ENCODE data around the gene SERHL2. TPM values are rescaled to one million over a fixed set of nuclear protein-coding genes. Genes with fewer than 3 reads are reported as not detected.
A peak's percentile ranks its signal among the peaks of the same experiment; 100 is the strongest.

Gene SERHL2
- polyA plus RNA-seq, 1 donor from 2014 or later = 0.99 TPM

DNA sequence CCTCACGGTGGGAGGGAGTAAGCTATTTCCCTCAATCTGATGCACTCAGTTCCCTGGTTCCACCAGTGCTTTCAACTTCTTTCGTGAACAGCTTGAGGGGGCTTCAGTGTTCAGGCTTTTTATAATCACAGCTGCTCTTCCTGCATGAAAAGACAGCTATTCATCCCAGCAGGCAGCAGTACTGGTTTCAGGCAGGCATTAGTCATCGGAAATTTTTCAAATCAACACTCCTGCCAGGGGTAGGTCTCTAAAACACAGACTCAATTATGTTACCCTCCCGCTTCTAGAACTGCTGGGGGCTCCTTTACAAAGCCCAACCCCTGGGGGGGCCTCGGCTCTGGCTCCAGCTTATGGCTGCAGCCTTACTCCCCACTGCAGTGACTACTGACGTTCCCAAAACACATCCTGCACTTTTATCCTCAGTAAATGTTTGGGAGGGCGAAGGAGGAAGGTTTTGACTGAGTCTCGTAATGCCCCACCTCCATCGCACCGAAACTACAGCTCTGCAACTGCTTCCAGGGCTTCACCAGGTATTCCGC is 55.1 kb downstream of the SERHL2 start:
- Histone ChIP-seq H3K9me2 (ENCODE audit: insufficient read depth, low read length) (no peaks in the 10 kb centered on the region), H3K27ac (ENCODE audit: low read length) (peak overlapping the region; percentile 70), H3K9ac (ENCODE audit: low read length) (peak overlapping the region; percentile 58), H3K4me3 (ENCODE audit: low read length) (peak overlapping the region; percentile 56), H3K79me2 (replicated peaks; ENCODE audit: insufficient read depth, low read length) (peaks cover 64% of the 10 kb centered on the region), H3F3A (ENCODE audit: insufficient read depth, low read length, poor library complexity, severe bottlenecking) (no peaks in the 10 kb centered on the region), H3K9me3 (ENCODE audit: low read length) (no peaks in the 10 kb centered on the region), H3K4me2 (ENCODE audit: low read length) (peak overlapping the region; percentile 65), H3K27me3 (ENCODE audit: insufficient read depth, low read depth, low read length) (no peaks in the 10 kb centered on the region), H3K36me3 (ENCODE audit: insufficient read depth, low read length) (no peaks in the 10 kb centered on the region), H4K20me1 (ENCODE audit: insufficient read depth) (peaks cover 3% of the 10 kb centered on the region), H2AFZ (ENCODE audit: low read depth, low read length) (no peak overlapping the region)
- TF ChIP-seq SMC3 (conservative IDR thresholded peaks at IDR 0.05; ENCODE audit: poor library complexity) (peak; percentile 25), POLR2AphosphoS5 (IDR thresholded peaks at IDR 0.05) (no peak), RAD21 (conservative IDR thresholded peaks at IDR 0.05) (peak; percentile 15), REST (IDR thresholded peaks at IDR 0.05; ENCODE audit: borderline replicate concordance) (no peak)

GRCh38 chr22:42610186-42610585 is 56.4 kb downstream of the SERHL2 start:
- Histone ChIP-seq H3F3A (ENCODE audit: insufficient read depth, low read length, poor library complexity, severe bottlenecking) (no peaks in the 10 kb centered on the region), H3K36me3 (ENCODE audit: insufficient read depth, low read length) (no peaks in the 10 kb centered on the region), H4K20me1 (ENCODE audit: insufficient read depth) (peaks cover 3% of the 10 kb centered on the region), H3K9ac (ENCODE audit: low read length) (no peak overlapping the region), H3K79me2 (replicated peaks; ENCODE audit: insufficient read depth, low read length) (peaks cover 58% of the 10 kb centered on the region), H3K4me2 (ENCODE audit: low read length) (no peak overlapping the region), H2AFZ (ENCODE audit: low read depth, low read length) (no peak overlapping the region), H3K27me3 (ENCODE audit: insufficient read depth, low read depth, low read length) (no peaks in the 10 kb centered on the region), H3K9me3 (ENCODE audit: low read length) (no peaks in the 10 kb centered on the region), H3K9me2 (ENCODE audit: insufficient read depth, low read length) (no peaks in the 10 kb centered on the region), H3K4me3 (ENCODE audit: low read length) (no peak overlapping the region), H3K27ac (ENCODE audit: low read length) (no peak overlapping the region)
- TF ChIP-seq CTCF (IDR thresholded peaks at IDR 0.05; ENCODE audit: poor library complexity, severe bottlenecking) (no peak), EP300 (conservative IDR thresholded peaks at IDR 0.05; ENCODE audit: poor library complexity, severe bottlenecking) (no peak)

- peaks cover 49% of the 10 kb centered on the region for H3K79me2 ChIP-seq (replicated peaks; ENCODE audit: insufficient read depth, low read length)
- no peaks in the 10 kb centered on the region for H3K9me2 ChIP-seq (ENCODE audit: insufficient read depth, low read length)
- no peak overlapping the region for H3K27ac ChIP-seq (ENCODE audit: low read length)
- no peaks in the 10 kb centered on the region for H3K27me3 ChIP-seq (ENCODE audit: insufficient read depth, low read depth, low read length)
- no peak overlapping the region for H2AFZ ChIP-seq (ENCODE audit: low read depth, low read length)
- H3K4me2 ChIP-seq (ENCODE audit: low read length) = no peak overlapping the region
- no peaks in the 10 kb centered on the region for H3K36me3 ChIP-seq (ENCODE audit: insufficient read depth, low read length)
- H3K9ac ChIP-seq (ENCODE audit: low read length) = no peak overlapping the region
- H3F3A ChIP-seq (ENCODE audit: insufficient read depth, low read length, poor library complexity, severe bottlenecking) = peaks cover 4% of the 10 kb centered on the region
- peaks cover 3% of the 10 kb centered on the region for H4K20me1 ChIP-seq (ENCODE audit: insufficient read depth)
- no peak overlapping the region for H3K4me3 ChIP-seq (ENCODE audit: low read length)
- H3K9me3 ChIP-seq (ENCODE audit: low read length) = no peaks in the 10 kb centered on the region
- no peak for TF ChIP-seq TAF1 (IDR thresholded peaks at IDR 0.05; ENCODE audit: low read depth)
- no peak for TF ChIP-seq SMC3 (conservative IDR thresholded peaks at IDR 0.05; ENCODE audit: poor library complexity)
- TF ChIP-seq POLR2AphosphoS5 (IDR thresholded peaks at IDR 0.05) = no peak
- TF ChIP-seq EP300 (conservative IDR thresholded peaks at IDR 0.05; ENCODE audit: poor library complexity, severe bottlenecking) = no peak
- no peak for TF ChIP-seq CTCF (IDR thresholded peaks at IDR 0.05; ENCODE audit: poor library complexity, severe bottlenecking)
- TF ChIP-seq REST (IDR thresholded peaks at IDR 0.05; ENCODE audit: borderline replicate concordance) = no peak
- TF ChIP-seq EZH2 (IDR thresholded peaks at IDR 0.05; ENCODE audit: borderline replicate concordance, insufficient read depth, low read length, poor library complexity, severe bottlenecking) = no peak
- no peak for TF ChIP-seq MXI1 (conservative IDR thresholded peaks at IDR 0.05; ENCODE audit: poor library complexity, severe bottlenecking)
- TF ChIP-seq RAD21 (conservative IDR thresholded peaks at IDR 0.05) = no peak
Observed at GRCh38 chr22:42611051-42611450, 57.3 kb downstream of the SERHL2 start.
